H1 (cell line): Measurements from ENCODE around the gene PRPF4. TPM values are rescaled to one million over a fixed set of nuclear protein-coding genes. Genes with fewer than 3 reads are reported as not detected.

Source experiments
- CHD1 ChIP-seq: IDR thresholded peaks from 2 replicates; pipeline ENCODE4 v1.6.1; 2012; ENCODE audit warnings: low read depth, low read length, improper control_type of control experiment
- CHD7 ChIP-seq: fragments of 300-600 bp; sonication (generic); IDR thresholded peaks from 2 replicates; pipeline ENCODE4 v1.7.1; 2012; ENCODE audit warnings: low read length, moderate library complexity, mild to moderate bottlenecking, inconsistent platforms; ENCODE audit not compliant: insufficient replicate concordance
- KDM4A ChIP-seq: IDR thresholded peaks from one replicate; pipeline ENCODE4 v1.7.1; 2012; ENCODE audit warnings: low read depth, mild to moderate bottlenecking, moderate library complexity, low read length, inconsistent platforms; ENCODE audit not compliant: severe bottlenecking
- SP2 ChIP-seq: IDR thresholded peaks from 2 replicates; pipeline ENCODE4 v1.6.1; 2012; ENCODE audit warnings: mild to moderate bottlenecking, low read length, inconsistent platforms
- polyA plus RNA-seq, 7 experiments: library from polyadenylated mRNA; depleted of rRNA in 3 of 7; stranded (reverse) in 5 of 7; unstranded in 2 of 7; fragments of >200 nt in 5 of 7; fragments of 200-250 nt in 2 of 7; gene quantifications; 1 replicate in 5 of 7; 2 replicates in 1 of 7; 4 replicates in 1 of 7; pipeline versions ENCODE4 v1.2.1 to v1.2.3, GENCODE V29; 2011 to 2013; ENCODE audit warnings: missing spikeins in 2 of 7, mixed read lengths in 2 of 7
- total RNA-seq: library from RNA; stranded (reverse); fragmentation: NEBNext Ultra II Directional; extraction: Animal tissue kit (Norgen Biotek cat#: 25700); gene quantifications from 2 replicates; pipeline ENCODE4 v1.2.1, GENCODE V29; 2021

The PRPF4 gene
- total and polyA plus RNA-seq, 2 of the 8 experiments (the other 6 are each of a cell fraction or from before 2014, with no cell fraction given): 15.2 to 33.4 TPM

GRCh38 chr9:113231701-113232100 is 43.8 kb upstream of the PRPF4 start (continued):
- TF ChIP-seq CHD7 (no peak), CHD1 (no peak), KDM4A (no peak), SP2 (no peak)
